ENCODE data around the gene ATP1A1.

ATP1A1 gene

DNA sequence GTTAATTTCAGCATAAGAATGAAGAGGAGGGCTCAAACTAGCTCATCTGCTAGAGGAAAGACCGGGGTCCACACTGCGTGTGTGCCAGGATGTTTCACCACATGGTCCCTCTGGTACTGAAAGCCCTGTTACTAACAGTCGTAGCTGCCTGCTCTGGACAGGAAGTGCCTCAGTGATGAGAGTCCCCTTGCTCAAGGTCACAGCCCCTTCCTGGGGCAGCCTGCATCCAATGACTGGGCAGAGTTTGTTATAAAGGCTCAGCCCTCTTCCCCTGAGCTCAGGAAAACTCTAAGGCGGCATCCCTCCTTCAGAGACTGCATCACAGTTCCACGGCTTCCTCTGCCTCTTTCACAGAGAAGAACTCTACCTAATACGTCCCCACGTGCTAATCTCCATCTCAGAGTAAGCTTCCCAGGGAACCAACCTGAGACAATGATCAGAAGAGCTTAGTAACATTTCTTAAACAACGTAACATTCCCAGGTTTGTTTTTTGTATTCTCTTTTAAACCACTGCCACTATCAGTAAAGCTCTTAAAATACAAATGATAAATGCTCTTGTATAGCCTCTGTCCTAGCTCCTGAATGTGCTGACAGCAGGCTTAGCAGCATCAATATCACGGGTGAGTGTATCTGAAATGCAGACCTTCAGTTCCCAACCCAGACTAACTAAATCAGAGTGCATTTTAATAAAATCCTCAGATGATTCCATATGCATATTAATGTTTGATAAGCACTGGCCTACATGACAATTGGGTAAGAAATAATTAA lies 38.0 kb upstream of the ATP1A1 start:
- TF ChIP-seq, protein P1, sequence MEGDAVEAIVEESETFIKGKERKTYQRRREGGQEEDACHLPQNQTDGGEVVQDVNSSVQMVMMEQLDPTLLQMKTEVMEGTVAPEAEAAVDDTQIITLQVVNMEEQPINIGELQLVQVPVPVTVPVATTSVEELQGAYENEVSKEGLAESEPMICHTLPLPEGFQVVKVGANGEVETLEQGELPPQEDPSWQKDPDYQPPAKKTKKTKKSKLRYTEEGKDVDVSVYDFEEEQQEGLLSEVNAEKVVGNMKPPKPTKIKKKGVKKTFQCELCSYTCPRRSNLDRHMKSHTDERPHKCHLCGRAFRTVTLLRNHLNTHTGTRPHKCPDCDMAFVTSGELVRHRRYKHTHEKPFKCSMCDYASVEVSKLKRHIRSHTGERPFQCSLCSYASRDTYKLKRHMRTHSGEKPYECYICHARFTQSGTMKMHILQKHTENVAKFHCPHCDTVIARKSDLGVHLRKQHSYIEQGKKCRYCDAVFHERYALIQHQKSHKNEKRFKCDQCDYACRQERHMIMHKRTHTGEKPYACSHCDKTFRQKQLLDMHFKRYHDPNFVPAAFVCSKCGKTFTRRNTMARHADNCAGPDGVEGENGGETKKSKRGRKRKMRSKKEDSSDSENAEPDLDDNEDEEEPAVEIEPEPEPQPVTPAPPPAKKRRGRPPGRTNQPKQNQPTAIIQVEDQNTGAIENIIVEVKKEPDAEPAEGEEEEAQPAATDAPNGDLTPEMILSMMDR (IDR thresholded peaks at IDR 0.05), result no peak

DNA sequence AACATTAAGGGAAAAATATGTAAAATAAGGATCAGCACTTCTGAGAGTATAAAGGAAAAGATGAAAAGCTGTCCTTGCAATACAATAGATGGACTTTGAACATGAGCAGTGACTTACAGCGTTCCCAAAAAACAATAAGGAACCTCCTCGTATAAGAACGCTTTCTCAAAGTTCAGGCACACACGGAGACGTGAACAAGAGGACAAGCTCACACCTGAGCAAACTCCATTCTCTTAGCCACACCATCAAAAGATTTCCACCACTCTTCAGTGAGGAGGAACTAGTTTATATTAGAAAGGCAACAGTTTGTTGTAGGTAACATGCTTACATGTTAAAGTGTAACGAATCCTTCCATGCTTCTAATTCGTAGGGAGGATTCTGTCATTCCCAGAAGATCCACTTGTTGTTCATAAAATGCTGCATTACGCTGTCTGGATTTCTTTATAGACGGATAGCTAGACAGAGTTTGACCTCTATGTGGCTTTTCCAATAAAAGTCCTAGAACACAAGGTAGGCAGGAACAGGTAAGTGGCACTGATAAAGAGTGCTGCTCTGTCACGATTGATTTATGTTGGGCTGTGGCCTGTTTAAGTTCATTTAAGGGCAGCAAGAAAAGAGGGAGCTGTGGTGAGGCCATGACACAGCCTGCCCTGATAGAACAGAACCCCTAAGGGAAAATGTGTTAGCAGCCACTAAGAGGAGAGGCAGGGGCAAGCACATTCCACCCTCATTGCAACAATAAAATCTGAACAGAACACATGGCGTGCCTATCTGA lies 37.0 kb upstream of the ATP1A1 start:
- TF ChIP-seq, protein P1 (IDR thresholded peaks at IDR 0.05), result no peak

- TF ChIP-seq, protein P1 (IDR thresholded peaks at IDR 0.05), result no peak
Observed at GRCh38 chr1:116337398-116337797, 35.6 kb upstream of the ATP1A1 start.

DNA sequence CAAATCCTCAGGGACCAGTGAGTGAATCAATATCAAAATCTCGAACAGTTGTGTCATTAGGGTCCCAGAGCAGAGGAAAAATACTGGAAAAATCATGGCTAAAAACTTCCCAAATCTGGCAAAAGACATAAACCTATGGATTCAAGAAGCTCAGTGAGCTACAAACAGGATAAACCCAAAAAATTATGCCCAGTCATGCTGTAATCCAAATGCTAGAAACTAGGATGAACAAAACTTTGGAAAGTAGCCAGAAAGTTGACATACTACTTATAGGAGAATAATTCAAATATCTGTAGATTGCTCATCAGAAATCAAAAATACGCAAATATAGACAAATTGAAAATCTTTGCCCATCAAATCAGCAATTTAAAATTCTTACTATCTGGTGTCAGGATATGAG lies 34.6 kb upstream of the ATP1A1 start:
- TF ChIP-seq, protein P1 (IDR thresholded peaks at IDR 0.05), result no peak

DNA sequence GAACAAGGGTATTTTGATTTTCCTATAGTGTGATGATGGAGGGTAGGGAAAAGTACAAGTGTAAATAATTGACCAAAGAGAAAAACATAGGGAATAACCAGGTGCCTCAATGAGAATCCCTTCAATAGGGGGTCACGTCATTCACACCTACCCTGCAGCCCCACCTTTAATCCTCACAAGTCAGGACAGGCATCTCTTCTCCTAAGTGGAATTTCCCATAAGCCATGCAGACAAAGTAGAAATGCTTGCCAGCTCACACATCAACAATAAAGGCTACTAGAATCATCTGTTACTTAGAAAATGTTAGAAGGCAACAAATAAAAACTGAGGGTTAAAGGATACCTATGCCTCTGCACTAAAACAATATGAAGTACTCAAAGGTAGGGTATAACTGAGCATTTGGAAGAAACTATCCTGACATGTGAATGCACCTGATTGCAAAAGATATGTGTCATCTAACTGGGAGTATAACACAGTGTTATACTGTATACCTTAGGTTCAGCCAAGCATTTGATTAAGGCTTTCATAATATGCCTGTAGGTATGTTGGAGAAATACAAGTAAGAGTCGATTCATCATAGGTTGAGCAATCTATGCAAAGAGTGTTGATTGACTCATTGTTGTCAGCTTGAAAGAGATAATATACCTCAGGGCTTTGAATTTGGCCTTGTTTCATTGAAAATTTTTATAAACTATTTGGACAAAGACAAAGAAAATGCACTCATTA lies 32.4 kb upstream of the ATP1A1 start:
- TF ChIP-seq, protein P1 (IDR thresholded peaks at IDR 0.05), result no peak

DNA sequence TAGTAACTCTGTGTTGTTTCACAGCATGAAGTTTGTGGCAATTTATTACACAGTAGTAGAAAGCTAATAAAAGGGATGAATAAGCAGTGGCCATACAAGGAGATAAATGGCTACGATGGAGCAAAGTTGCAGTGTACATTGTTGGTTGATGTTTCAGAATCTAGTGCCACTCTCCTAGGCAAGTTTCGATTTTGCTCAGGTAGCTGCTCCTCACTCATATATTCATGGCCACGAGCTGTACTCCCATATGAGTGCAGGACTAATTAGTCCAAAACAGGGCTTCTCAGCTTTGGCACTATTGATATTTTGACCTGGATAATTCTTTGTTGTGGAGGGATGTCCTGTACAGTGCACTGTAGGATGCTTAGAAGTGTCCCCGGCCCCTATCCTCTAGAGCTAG lies 30.0 kb upstream of the ATP1A1 start:
- TF ChIP-seq, protein P1 (IDR thresholded peaks at IDR 0.05), result no peak

- TF ChIP-seq, protein P1 (IDR thresholded peaks at IDR 0.05), result no peak
Observed at GRCh38 chr1:116345011-116345410, 28.0 kb upstream of the ATP1A1 start.

All from LNCAP (cell line).